Measurements from ENCODE around the gene PPP2R2C.

The PPP2R2C gene

GRCh38 chr4:6324999-6325787 lies 147.2 kb downstream of the PPP2R2C start:
- peak in 2 of 3 experiments; percentile 13 to 27 for DNase-seq

- DNase-seq = no peak
Observed at GRCh38 chr4:6324461-6324998, 147.9 kb downstream of the PPP2R2C start.

GRCh38 chr4:6322761-6323566 lies 149.4 kb downstream of the PPP2R2C start:
- no peak for DNase-seq

GRCh38 chr4:6322067-6322760 lies 150.2 kb downstream of the PPP2R2C start:
- DNase-seq = no peak

GRCh38 chr4:6321361-6321760 lies 151.1 kb downstream of the PPP2R2C start:
- DNase-seq = no peak

GRCh38 chr4:6320663-6321062 lies 151.8 kb downstream of the PPP2R2C start:
- DNase-seq = no peak

GRCh38 chr4:6319530-6320150 lies 152.8 kb downstream of the PPP2R2C start:
- no peak for DNase-seq

GRCh38 chr4:6318206-6318605 lies 154.2 kb downstream of the PPP2R2C start:
- no peak for DNase-seq

- DNase-seq = no peak
Observed at GRCh38 chr4:6316461-6317003, 155.9 kb downstream of the PPP2R2C start.

- DNase-seq = no peak
Observed at GRCh38 chr4:6313216-6313615, 159.2 kb downstream of the PPP2R2C start.

- no peak for DNase-seq
Observed at GRCh38 chr4:6309777-6310176, 162.6 kb downstream of the PPP2R2C start.

- peak; percentile 21 to 89 (median 86) for DNase-seq
Observed at GRCh38 chr4:6308899-6309643, 163.3 kb downstream of the PPP2R2C start.

GRCh38 chr4:6307891-6308290 lies 164.5 kb downstream of the PPP2R2C start:
- no peak for DNase-seq

- no peak for DNase-seq
Observed at GRCh38 chr4:6307230-6307629, 165.2 kb downstream of the PPP2R2C start.

GRCh38 chr4:6306299-6306698 lies 166.1 kb downstream of the PPP2R2C start:
- no peak for DNase-seq

GRCh38 chr4:6303943-6304342 lies 168.5 kb downstream of the PPP2R2C start:
- no peak for DNase-seq

GRCh38 chr4:6302869-6303268 lies 169.5 kb downstream of the PPP2R2C start:
- DNase-seq = no peak

- DNase-seq = no peak
Observed at GRCh38 chr4:6301732-6302442, 170.5 kb downstream of the PPP2R2C start.

GRCh38 chr4:6301051-6301731 lies 171.2 kb downstream of the PPP2R2C start:
- no peak for DNase-seq

GRCh38 chr4:6300359-6300758 lies 172.1 kb downstream of the PPP2R2C start:
- no peak for DNase-seq
